CD4-positive, alpha-beta T cell treated with Interleukin-17A for 4 hours (primary cell): Measurements from ENCODE around the gene CSNK1G3.
"Not testable (repeated sequence)": the region's sequence is repeated elsewhere in the genome, so short reads cannot be mapped to it uniquely, and the experiment has no call there.

Source experiments
- DNase-seq: peaks from one replicate; pipeline ENCODE4 v3.0.0-alpha.2; 2020; ENCODE audit warnings: mixed read lengths

Gene CSNK1G3

DNA sequence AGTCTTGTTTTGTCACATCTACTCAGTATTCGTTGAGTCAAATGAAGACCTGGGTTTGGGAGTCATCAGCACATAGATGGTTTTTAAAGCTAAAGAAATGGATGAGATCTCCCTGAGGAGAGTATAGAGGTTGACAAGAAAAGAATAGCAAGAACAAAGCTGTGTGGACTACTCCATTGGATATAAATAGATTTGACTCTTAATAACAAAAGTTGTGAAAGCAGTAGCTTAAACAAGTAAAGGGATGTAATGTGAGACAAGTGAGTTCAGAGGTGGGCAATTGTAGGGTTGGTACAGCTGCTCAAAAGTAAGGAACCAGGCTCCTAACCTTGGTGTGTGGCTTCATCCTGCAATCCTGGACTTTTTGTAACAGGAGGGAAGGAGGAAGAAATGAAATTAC is 49.3 kb downstream of the CSNK1G3 start:
- no peak for DNase-seq

DNA sequence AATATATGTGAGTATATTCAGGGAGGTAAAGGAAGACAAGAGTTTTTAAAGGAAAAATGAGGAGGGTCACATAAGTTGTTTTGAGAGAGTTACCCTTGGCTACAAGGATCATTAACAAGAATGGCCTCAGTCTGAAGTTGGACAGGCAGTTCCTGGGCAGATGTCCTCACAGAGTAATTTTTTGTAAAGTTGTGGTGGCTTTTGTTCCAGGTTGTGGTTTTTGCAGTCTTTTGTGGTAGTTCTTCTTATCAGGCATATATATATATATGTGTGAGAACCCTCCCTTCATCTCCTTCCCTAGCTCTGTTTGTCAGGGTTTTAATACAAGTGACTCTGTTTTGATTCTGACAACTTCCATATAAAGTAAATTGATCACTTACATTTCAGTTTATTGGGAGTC is 60.0 kb downstream of the CSNK1G3 start:
- DNase-seq, result no peak

DNA sequence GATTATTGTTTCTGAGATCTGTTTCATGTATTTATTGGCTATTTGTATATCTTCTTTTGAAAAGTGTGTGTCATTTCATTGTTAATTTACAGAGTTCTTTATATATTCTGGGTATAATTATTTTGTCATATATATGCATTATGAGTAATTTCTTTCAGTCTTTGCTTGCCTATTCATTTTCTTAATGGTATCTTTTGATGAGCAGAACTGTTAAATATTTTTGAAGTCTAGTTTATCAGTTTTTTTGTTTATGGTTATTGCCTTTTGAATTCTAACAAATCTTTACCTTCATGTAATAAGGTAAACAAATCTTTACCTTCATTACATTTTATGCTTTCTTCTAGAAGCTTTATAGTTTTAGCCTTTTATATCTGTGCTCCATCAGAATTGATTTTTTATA is 66.4 kb downstream of the CSNK1G3 start:
- no peak for DNase-seq

DNA sequence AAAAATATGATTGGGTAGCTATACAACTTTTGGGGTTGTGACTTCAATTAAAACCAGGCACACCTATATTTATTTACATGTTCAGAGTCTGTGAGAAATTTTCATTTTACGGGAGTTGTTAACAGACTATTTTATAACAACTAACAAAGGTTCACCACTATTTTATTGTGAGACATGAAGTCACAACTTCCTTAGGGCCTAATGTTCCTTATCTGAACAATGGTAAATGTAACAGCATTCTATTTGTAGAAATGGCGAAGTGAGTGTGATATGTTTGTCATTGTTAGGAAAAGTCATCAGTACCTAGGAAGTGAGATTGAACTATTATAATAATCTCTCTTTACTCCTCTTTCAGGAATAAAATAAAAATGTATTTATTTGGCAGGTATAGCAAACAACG is 67.4 kb downstream of the CSNK1G3 start:
- DNase-seq, result no peak

DNA sequence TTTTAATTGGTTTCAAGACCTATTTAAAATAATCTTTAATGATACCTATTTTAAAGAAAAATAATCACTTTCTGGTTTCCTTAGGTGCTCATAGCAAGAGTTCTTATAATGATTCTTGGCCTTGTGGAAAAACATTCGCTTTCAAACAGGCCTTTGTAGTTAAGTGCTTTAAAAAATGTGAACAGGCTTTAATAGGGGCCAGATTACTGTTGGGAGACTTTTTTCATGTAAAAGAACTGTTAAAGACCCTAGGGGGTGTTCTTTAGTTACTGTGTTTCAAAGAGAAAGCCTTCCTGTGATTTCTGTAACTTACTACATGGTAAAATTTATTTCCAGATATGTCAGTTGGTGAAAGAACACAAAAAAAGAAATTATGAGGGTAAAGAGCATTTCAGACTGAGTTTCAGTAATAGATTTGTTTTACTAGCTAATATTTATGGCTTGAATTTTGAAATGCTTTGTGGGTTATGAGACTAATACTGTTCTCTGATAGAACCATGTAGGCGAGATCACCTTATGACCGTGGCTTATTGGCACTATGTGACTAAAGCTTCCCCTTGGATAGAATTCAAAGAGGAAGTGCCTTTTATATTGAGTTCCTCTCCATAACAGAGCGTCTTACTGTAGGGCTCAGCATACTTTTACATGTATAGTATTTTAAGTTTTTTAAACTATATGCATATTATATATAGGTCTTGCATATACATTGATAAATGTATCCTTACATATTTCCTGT is 70.7 kb downstream of the CSNK1G3 start:
- DNase-seq, result no peak

DNA sequence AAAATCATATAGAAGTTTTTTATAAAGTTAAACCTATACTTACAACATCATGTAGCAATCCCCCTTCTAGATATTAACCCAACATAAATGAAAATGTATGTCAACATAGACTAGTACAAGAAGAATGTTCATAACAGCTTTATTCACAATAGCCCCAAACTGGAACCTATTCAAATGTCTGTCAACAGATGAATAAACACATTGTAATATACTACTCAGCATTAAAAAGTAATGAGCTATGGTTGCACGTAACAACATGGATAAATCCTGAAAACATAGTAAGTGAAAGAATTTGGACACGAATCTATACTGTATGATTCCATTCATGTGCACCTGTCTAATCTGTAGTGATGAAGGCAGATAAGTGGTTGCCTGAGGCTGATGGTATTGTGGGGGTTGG is 73.9 kb downstream of the CSNK1G3 start:
- no peak for DNase-seq

DNA sequence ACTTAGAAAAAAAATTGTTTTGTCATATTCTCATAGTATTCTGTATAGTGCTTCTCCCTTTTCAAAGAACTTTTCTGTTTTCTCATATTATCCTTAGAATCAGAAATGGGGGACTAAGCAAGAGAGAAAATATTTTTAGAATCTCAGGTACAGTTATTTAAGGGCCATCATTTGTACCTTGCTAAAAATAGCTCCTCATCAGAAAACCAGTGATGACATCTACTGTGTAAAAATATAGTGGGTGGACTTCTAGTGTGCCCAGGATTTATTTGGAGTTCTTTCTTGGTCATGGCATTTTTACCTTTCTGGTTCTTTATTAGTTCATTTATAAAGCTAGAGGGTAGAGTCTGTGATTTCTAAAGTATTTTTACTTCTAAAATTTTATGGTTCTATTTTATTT is 82.5 kb downstream of the CSNK1G3 start:
- DNase-seq, result no peak

DNA sequence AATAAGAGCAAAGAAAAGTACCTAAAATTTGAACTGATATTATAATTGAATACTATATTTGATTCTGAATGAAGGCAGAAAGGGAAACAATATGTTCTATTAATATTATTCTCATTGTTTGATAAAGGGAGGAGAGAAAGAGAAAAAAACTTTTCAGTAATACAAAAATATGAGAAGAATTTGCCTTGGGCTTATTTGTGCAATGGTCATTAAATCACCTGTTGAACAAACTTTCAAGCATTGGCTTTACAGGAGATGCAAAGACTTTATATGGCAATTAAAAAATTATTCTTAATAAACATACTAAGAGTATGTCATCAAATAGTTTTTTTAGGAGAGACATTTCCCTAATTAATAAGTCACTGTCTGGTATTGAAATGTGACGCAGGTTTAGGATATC is 85.0 kb downstream of the CSNK1G3 start:
- DNase-seq, result no peak

DNA sequence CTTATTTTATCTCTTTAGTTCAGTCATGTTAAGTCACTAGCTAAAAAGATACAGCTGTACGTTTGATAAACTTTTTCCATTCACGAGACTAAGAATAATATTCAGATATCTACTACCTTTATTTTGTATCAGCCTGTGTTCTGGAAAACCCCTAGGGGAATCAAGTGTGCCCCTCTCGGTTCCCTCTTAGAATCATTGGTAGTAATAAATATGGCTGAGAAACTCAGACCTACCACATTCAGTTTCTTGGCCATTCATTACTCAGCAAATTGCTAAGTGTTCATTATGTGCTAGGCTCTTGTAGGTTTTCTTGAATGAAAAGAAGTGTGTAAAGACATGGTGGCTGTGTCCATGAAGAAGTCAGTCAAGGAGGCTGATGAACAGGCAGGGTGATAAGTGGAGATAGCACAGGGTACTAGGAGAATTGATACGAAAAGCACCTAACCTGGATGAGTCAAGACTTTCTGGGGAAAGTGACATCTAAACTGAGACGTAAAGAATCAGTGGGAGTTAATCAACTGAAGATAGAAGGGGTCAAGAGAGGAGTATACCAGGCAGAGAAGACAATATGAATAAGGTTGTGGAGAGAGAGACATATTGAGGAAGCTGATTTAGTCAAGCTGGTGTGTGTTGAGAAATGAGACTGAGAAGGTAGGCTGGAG is 86.2 kb downstream of the CSNK1G3 start:
- DNase-seq, result no peak

DNA sequence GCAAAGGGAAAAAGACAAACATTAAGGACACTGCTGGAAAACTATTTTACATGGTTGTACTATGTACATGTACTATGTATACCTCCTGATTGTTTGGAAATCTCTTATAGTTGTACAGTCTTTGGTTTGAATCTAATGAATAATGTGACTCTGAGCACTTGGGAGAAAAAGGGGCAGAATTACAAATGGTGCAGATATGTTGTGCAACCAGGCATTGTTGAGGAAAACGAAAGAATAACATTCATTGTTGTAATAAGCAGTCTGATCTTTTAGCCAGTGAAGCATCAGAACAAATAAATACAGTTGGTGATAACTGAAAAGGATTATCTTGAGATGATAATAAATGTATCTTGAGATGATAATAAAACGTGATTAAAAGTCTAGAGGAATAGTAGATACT is 87.2 kb downstream of the CSNK1G3 start:
- DNase-seq, result no peak

DNA sequence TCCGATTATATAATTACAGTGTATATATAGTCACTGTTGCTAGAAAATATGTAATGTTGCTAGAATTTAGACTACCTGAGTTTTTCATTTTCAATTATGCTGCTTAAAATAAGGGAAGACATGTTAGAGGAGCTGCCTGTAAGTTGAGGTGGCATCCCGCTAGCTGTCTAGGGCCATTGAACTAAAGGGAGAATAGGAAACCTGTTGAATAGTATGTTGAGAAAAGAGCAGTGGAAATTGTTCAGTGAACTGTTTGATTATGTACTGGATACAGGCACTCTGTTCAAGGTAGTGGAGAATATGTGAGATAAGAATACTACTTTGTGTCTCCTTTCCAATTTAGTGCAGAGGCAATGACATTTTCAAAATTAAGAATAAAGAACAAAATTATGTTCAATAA is 89.6 kb downstream of the CSNK1G3 start:
- no peak for DNase-seq

DNA sequence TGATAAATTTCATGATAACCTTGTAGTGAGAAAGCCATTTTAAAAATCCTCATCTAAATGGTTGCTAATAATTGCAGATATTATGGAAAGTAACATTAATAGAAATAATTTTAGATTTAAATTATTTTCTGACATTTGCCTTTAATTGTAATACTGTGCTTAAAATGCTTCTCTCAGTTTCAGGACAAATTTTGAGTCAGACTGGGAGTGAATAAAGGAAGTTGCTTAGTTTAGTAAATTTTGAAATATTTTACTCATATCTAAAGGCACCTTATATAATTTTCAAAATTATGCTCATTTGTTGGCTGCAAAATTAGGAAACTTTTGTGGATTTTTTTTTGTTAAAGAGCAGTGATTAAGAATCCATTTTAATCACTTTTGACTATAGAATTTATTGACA is 93.8 kb downstream of the CSNK1G3 start:
- DNase-seq, result no peak

DNA sequence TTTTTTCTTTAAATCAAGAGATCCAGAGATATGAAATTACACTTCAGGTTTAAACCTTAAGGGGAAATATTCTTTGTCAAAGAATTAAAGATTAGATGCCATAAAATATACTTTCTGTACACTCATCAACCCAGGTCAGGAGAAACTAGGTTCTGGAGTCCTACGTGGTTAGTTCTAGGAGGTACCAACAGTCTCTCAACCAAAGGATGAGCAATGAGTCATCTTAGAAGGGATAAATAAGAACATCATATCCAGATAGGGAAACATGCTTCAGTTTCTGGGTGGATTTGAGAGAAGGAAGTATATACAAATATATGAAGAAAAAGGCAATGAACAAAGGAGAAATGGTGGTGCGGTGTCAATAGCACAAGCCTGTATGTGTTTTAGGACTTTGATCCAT is 98.2 kb downstream of the CSNK1G3 start:
- no peak for DNase-seq

DNA sequence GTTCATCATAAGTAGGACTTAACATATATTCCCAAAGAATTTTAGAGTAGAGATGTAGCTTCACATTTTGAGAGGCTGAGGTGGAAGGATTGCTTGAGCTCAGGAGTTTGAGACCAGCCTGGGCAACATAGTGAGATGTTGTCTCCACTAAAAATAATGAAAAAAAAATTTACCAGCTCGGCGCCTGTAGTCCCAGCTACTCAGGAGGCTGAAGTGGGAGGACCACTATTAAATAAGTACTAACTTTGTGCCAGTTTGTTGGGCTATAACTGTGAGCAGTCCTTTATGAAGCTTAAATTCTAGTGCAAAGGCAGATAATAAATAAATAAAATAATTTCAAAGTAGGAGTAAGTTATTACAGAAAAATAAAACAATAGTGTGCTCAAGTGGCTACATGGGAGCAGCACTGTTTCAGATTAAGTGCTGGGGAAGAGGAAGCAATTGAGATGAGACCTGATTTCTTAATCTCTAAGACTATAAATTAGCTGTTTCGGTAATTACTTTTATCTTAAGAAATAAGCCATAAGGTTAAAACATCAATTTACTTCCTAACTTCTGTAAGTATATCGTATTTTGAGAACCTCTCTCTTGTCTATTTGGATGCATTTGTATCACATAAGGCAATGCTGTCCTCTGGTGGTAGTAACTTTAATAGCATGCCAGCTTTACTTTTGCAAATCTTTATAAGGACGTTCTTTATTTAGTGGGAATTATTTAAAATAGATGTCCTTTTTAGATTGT is 98.9 kb downstream of the CSNK1G3 start:
- DNase-seq, result peak; percentile 38

DNA sequence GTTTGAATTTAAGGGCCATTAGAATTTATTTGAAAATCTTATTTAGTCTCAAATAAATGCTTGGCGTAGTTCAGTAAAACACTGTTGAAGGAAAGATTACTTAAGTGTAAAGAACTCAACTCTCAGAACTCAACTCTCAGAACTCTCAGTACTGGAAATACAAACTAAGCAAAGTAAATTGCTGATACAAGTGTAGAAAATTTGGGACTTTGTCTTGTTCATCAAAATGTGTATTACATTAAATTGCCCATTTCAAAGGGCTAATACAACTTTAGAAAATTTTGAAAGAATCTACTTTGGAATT is 99.4 kb downstream of the CSNK1G3 start:
- DNase-seq, result no peak

DNA sequence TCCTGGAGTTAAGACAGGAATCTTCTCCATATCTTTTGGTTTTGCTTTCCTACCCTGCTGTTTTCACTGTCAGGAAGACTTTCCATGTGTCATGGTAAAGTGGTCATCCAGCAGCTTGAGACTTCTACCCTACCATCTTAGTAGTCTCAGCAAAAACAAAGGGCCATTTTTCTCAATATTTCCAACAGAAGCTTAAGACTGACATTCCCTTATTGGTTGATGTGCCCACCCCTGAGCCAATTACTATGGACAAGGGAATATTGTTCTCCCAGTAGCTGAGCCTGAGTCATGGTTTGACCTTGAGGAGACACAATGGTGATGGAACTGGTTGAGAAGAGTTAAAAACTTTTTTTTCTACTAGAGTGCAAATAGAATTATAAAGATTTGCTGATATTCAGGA is 105.6 kb downstream of the CSNK1G3 start:
- DNase-seq, result no peak

DNA sequence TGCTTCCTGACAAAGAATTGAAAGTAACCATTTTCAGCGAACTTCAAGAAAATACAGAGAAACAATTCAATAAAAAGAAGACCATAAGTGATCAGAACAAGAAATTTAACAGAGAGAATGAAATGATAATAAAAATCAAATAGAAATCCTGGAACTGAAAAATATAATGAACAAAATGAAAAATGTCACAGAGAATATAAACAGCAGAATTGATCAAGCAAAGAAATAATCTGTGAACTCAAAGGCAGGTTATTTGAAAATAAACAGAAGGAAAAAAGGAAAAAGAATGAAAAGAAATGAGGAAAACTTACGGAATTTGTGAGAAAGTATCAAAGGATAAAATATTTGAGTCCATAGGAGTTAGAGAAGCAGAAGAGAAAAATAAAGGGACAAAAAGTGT is 114.1 kb downstream of the CSNK1G3 start:
- DNase-seq, result no peak

DNA sequence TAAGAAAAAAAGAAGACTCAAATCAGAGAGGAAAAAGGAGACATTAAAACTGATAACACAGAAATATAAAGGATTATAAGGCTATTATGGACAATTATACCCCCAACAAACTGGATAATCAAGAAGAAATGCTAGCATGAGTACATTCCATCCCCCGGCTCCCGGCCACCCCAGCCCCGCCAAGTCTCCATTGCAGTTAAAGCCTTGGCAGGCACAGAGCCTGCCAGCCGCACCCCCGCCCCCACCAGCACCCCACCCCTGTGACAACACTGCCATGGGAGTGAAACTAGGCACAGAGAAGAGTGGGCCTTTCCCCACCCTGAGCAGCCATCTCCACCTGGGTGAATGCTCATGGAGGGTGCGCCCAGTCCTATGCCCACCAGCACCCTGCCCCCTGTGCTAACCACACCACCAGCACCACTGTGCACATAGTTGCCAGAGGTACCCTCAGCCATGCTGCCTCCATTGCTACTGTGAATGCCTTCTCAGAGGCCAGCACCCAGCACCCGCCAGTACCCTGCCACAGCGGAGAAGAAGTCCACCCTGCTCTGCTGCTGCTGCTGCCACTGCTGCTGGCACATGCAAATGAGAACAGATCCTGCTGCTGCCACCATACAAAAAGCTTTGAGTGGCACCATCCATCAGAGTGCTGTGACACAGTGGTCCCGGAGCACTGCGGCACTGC is 117.0 kb downstream of the CSNK1G3 start:
- DNase-seq, result no peak

DNA sequence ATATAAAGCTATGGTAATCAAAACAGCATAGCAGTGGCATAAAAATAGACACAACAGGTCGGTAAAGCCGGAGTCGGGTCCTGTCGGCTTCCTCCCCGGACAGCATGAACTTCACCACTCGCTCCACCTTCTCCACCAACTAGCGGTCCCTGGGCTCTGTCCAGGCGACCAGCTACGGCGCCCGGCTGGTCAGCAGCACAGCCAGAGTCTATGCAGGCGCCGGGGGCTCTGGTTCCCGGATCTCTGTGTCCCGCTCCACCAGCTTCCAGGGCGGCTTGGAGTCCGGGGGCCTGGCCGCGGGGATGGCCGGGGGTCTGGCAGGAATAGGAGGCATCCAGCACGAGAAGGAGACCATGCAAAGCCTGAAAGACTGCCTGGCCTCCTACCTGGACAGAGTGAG is 124.0 kb downstream of the CSNK1G3 start:
- no peak for DNase-seq

DNA sequence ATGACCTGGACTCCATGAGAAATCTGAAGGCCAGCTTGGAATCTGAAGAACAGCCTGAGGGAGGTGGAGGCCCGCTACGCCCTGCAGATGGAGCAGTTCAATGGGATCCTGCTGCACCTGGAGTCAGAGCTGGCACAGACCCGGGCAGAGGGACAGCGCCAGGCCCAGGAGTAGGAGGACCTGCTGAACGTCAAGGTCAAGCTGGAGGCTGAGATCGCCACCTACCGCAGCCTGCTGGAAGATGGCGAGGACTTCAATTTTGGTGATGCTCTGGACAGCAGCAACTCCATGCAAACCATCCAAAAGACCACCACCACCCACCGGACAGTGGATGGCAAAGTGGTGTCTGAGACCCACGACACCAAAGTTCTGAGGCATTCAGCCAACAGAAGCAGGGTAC is 125.1 kb downstream of the CSNK1G3 start:
- not testable (repeated sequence) for DNase-seq

DNA sequence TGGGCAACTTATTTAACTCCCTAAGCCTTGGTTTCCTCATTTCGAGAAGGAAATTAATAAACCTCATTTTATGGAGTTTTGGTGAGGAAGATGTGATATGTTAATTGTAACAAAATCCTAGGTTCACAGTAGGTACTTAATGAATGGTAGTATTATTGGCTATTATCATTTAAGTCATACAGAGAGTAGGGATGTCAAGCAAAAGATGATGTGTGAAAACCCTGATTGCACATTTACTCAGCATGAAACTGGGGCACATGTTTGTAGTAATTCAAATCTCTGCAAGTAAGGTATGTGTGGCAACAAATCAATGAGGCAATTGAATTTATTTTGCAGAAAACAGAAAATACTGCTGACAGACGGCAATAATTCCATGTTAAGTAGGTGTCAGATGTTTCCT is 127.3 kb downstream of the CSNK1G3 start:
- DNase-seq, result no peak

DNA sequence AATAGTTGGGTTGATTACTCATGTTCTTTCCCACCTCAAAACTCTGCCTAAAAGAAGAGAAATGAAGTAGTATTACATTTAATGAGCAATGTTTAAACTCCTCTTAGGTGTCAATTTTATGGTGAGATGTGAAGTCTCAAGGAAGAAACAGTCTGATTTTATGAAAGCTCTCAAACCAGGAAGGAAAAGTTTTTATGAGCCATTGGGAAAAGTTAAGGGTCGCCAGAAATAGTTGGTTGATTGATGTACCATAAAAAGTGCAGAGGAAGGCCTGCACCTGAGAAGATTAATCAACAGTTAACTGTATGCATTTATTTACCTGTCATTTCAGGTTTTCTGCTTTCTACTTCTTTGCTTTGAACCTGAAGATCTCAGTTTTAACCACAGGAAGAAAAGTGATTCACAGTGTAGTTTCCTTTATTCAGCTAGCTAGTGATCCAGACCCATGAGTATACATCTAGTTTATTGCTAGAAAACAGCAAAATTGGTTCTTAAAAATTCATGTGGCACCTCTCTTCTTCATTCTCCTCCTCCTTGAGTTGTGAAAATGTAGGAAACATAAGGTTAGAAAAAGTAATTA is 133.1 kb downstream of the CSNK1G3 start:
- DNase-seq, result no peak

DNA sequence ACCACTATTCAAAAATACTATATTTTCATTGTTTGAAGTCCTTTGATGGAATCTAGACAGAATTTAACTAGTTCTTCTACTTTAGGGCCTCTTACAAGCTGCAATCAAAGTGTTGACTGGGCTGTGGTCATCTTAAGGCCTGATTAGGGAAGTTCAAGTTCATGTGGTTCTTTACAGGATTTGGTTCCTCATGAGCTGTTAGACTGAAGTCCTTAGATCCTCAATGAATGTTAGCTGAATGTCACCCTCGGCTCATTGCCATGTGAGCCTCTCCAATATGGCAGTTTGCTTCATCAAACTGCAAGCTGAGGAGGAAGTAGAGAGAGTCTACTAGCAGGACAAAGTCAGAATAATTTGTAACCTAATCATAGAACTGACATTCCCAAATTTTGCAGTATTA is 135.1 kb downstream of the CSNK1G3 start:
- DNase-seq, result no peak
